Astrocyte (in vitro differentiated cells and primary cell): Measurements from ENCODE around the gene SCML2. TPM values are rescaled to one million over a fixed set of nuclear protein-coding genes. Genes with fewer than 3 reads are reported as not detected.
A peak's percentile ranks its signal among the peaks of the same experiment; 100 is the strongest.

ENCODE experiments used
- DNase-seq: peaks from one replicate; pipeline ENCODE4 v3.0.0-alpha.2; 2010; ENCODE audit warnings: low read depth
- FAIRE-seq: peaks from 2 replicates; lab custom pipeline; 2011; peaks lifted over from hg19 to GRCh38; lab: Jason Lieb, UNC
- H2AFZ ChIP-seq: 2 replicates; pipeline ENCODE4 v1.6.0; 2012; ENCODE audit warnings: low read depth, low read length, inconsistent platforms
- H3K27ac ChIP-seq: 2 replicates; pipeline ENCODE4 v1.5.1; 2011; ENCODE audit warnings: low read depth, low read length, inconsistent platforms
- H3K27me3 ChIP-seq: 2 replicates; pipeline ENCODE4 v1.6.0; 2011; ENCODE audit warnings: low read length, inconsistent platforms; ENCODE audit not compliant: insufficient read depth
- H3K36me3 ChIP-seq: 2 replicates; pipeline ENCODE4 v1.5.1; 2011; ENCODE audit warnings: low read length, inconsistent platforms; ENCODE audit not compliant: insufficient read depth
- H3K4me1 ChIP-seq: 2 replicates; pipeline ENCODE4 v1.5.1; 2011; ENCODE audit warnings: low read length, inconsistent platforms; ENCODE audit not compliant: insufficient read depth
- H3K4me2 ChIP-seq: 2 replicates; pipeline ENCODE4 v1.6.0; 2012; ENCODE audit warnings: low read length, inconsistent platforms
- H3K4me3 ChIP-seq: 2 replicates; pipeline ENCODE4 v1.5.1; 2011; ENCODE audit warnings: low read depth, mild to moderate bottlenecking, low read length, inconsistent platforms; ENCODE audit not compliant: insufficient read depth
- H3K79me2 ChIP-seq: 2 replicates; pipeline ENCODE4 v1.6.0; 2012; ENCODE audit warnings: mild to moderate bottlenecking, low read length, inconsistent platforms; ENCODE audit not compliant: insufficient read depth
- H3K9ac ChIP-seq: 2 replicates; pipeline ENCODE4 v1.6.0; 2012; ENCODE audit warnings: mild to moderate bottlenecking, low read length, inconsistent platforms
- H3K9me3 ChIP-seq: 2 replicates; pipeline ENCODE4 v1.5.1; 2012; ENCODE audit warnings: low read depth, mild to moderate bottlenecking, low read length, inconsistent platforms; ENCODE audit not compliant: insufficient read depth
- H4K20me1 ChIP-seq: 2 replicates; pipeline ENCODE4 v1.6.0; 2012; ENCODE audit warnings: low read length, inconsistent platforms; ENCODE audit not compliant: insufficient read depth
- H3K27ac Mint-ChIP-seq: one replicate; pipeline ENCODE4 v1.8.0; 2021; ENCODE audit warnings: mild to moderate bottlenecking, mixed read lengths; ENCODE audit not compliant: unreplicated experiment
- H3K27me3 Mint-ChIP-seq: one replicate; pipeline ENCODE4 v1.8.0; 2021; ENCODE audit warnings: low read depth, mixed read lengths; ENCODE audit not compliant: unreplicated experiment
- H3K36me3 Mint-ChIP-seq: one replicate; pipeline ENCODE4 v1.8.0; 2021; ENCODE audit warnings: low read depth, mixed read lengths; ENCODE audit not compliant: unreplicated experiment
- H3K4me1 Mint-ChIP-seq: one replicate; pipeline ENCODE4 v1.8.0; 2021; ENCODE audit warnings: low read depth, mixed read lengths; ENCODE audit not compliant: unreplicated experiment
- H3K4me3 Mint-ChIP-seq: one replicate; pipeline ENCODE4 v1.8.0; 2021; ENCODE audit warnings: mild to moderate bottlenecking, moderate library complexity, mixed read lengths; ENCODE audit not compliant: unreplicated experiment
- H3K9me3 Mint-ChIP-seq: one replicate; pipeline ENCODE4 v1.8.0; 2021; ENCODE audit warnings: mild to moderate bottlenecking, mixed read lengths; ENCODE audit not compliant: unreplicated experiment
- CTCF ChIP-seq: IDR thresholded peaks from 2 replicates; pipeline ENCODE4 v1.5.1; 2011; ENCODE audit warnings: low read depth, mild to moderate bottlenecking, inconsistent platforms, low read length, moderate library complexity; ENCODE audit not compliant: insufficient read depth
- EZH2 ChIP-seq: IDR thresholded peaks from 2 replicates; pipeline ENCODE4 v1.6.1; 2012; ENCODE audit warnings: mild to moderate bottlenecking, low read length, inconsistent platforms; ENCODE audit not compliant: insufficient read depth
- total RNA-seq: library from RNA; stranded (reverse); gene quantifications from 2 replicates; pipeline ENCODE4 v1.2.1, GENCODE V29; 2021

SCML2 gene
- total RNA-seq, 1 donor from 2014 or later: 1.2 TPM

DNA sequence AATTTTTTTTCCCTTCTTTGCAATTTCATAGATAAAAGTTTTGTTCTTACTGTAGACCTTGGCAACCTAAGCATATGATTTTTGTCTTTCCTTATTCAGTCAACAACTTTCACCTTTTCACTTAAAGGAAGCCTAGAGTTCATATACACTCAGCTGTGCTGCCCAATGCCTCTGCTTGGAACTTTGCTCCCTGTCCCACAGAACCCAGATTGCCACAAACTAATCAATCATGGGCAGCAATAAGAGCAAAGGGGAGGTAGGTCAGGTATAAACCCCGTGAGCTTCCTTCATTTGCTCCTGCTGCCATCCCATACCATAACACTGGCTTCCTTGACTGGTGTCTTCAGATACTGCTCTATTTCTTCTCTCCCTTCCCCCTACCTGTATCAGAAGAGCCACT is 82.8 kb downstream of the SCML2 start:
- no peaks in the 10 kb centered on the region for H3K27me3 ChIP-seq
- Mint-ChIP-seq H3K27me3 (no peaks in the 10 kb centered on the region), H3K36me3 (no peaks in the 10 kb centered on the region), H3K4me3 (no peak overlapping the region), H3K9me3 (no peaks in the 10 kb centered on the region), H3K27ac (no peak overlapping the region), H3K4me1 (no peaks in the 10 kb centered on the region)
- H3K9me3 ChIP-seq: no peaks in the 10 kb centered on the region
- no peak overlapping the region for H3K9ac ChIP-seq
- H3K27ac ChIP-seq: no peak overlapping the region
- H3K4me1 ChIP-seq: no peaks in the 10 kb centered on the region
- H2AFZ ChIP-seq: no peak overlapping the region
- TF ChIP-seq EZH2: no peak
- TF ChIP-seq CTCF: no peak
- H3K4me2 ChIP-seq: no peak overlapping the region
- FAIRE-seq (no peak), DNase-seq (no peak)
- no peaks in the 10 kb centered on the region for H3K36me3 ChIP-seq
- no peak overlapping the region for H3K4me3 ChIP-seq
- no peaks in the 10 kb centered on the region for H4K20me1 ChIP-seq
- no peaks in the 10 kb centered on the region for H3K79me2 ChIP-seq

DNA sequence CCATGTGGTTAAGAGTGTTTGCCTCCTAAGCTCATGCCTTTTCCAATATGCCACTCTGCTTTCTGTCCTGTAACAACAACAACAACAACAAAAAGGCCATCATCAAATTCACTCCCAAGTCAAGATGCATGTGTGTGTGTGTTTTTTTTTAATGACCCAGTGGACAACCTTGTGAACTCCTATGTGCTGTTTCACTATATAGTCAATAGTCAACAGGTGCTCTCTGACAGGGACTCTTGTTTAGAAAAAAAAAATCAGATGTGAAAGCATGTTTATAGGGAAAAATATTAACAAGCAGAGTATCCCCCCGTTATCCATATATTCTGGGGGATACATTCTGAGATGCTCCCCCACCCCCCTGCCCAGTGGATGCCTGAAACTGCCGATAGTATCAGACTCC is 83.2 kb downstream of the SCML2 start:
- Mint-ChIP-seq H3K4me3 (no peak overlapping the region), H3K36me3 (no peaks in the 10 kb centered on the region), H3K27me3 (no peaks in the 10 kb centered on the region), H3K27ac (no peak overlapping the region), H3K4me1 (no peaks in the 10 kb centered on the region), H3K9me3 (no peaks in the 10 kb centered on the region)
- no peaks in the 10 kb centered on the region for H3K79me2 ChIP-seq
- H3K27ac ChIP-seq: no peak overlapping the region
- no peak overlapping the region for H3K4me3 ChIP-seq
- H3K4me1 ChIP-seq: no peaks in the 10 kb centered on the region
- H4K20me1 ChIP-seq: no peaks in the 10 kb centered on the region
- no peaks in the 10 kb centered on the region for H3K36me3 ChIP-seq
- H2AFZ ChIP-seq: no peak overlapping the region
- DNase-seq (no peak), FAIRE-seq (peak; percentile 41)
- no peaks in the 10 kb centered on the region for H3K9me3 ChIP-seq
- TF ChIP-seq CTCF: no peak
- TF ChIP-seq EZH2: no peak
- H3K9ac ChIP-seq: no peak overlapping the region
- H3K4me2 ChIP-seq: no peak overlapping the region
- H3K27me3 ChIP-seq: no peaks in the 10 kb centered on the region

DNA sequence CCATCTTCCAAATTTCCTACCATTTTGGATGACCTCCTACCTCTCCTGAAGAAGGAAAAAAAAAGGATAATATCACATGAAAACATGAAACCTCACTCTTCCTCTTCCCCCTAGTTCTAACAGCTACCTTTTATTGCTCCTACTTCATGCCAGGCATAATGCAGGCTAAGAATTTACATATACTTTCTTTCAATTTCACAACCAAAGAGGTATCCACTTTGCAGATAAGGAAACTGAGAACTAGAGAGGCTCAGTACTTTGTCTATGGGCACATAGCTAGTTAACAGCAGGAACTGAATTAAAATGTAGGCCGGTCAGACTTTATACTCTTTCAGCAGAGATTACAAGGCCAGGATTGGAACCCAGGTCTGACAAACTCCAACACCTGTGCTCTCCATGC is 99.4 kb downstream of the SCML2 start:
- no peak overlapping the region for H3K9ac ChIP-seq
- H3K36me3 Mint-ChIP-seq: no peaks in the 10 kb centered on the region
- no peak overlapping the region for H2AFZ ChIP-seq
- no peak overlapping the region for H3K4me3 Mint-ChIP-seq
- no peaks in the 10 kb centered on the region for H4K20me1 ChIP-seq
- FAIRE-seq (no peak), DNase-seq (no peak)
- no peak overlapping the region for H3K27ac Mint-ChIP-seq
- H3K4me1 ChIP-seq: no peaks in the 10 kb centered on the region
- no peaks in the 10 kb centered on the region for H3K27me3 ChIP-seq
- H3K4me2 ChIP-seq: no peak overlapping the region
- no peak overlapping the region for H3K4me3 ChIP-seq
- no peaks in the 10 kb centered on the region for H3K9me3 ChIP-seq
- H3K79me2 ChIP-seq: no peaks in the 10 kb centered on the region
- no peaks in the 10 kb centered on the region for H3K4me1 Mint-ChIP-seq
- no peaks in the 10 kb centered on the region for H3K9me3 Mint-ChIP-seq
- H3K27me3 Mint-ChIP-seq: no peaks in the 10 kb centered on the region
- TF ChIP-seq EZH2 (no peak), CTCF (no peak)
- H3K27ac ChIP-seq: no peak overlapping the region
- no peaks in the 10 kb centered on the region for H3K36me3 ChIP-seq
